Heart left ventricle (tissue), 16 donors: Measurements from ENCODE around the gene OR10G4. TPM values are rescaled to one million over a fixed set of nuclear protein-coding genes. Genes with fewer than 3 reads are reported as not detected.

Experiments used
- ATAC-seq, 4 donors: fragments of 200-7000 bp; cut with Tn5 transposase; one replicate each; pipeline ENCODE4 v1.9.1; 2020 to 2022; ENCODE audit warnings: moderate library complexity in 4 of 4, mild to moderate bottlenecking in 3 of 4, moderate number of reproducible peaks in 1 of 4
- DNase-seq, 5 donors: peaks; one replicate each; pipeline ENCODE4 v3.0.0-alpha.2; 2020
- H3K27ac ChIP-seq, 12 donors: fragments of 200-600 bp; sonication (generic) in 4 of 12; one replicate each; pipeline versions ENCODE4 v1.5.0 to v1.8.0; 2016 to 2022; ENCODE audit warnings: mild to moderate bottlenecking in 2 of 12
- H3K27me3 ChIP-seq, 9 donors: fragments of 200-600 bp; sonication (generic) in 2 of 9; one replicate each; pipeline versions ENCODE4 v1.5.1 to v1.8.0; 2016 to 2022; ENCODE audit warnings: mild to moderate bottlenecking in 3 of 9
- H3K36me3 ChIP-seq, 9 donors: fragments of 200-600 bp; sonication (generic) in 2 of 9; one replicate each; pipeline versions ENCODE4 v1.5.0 to v1.8.0; 2018 to 2022; ENCODE audit warnings: mild to moderate bottlenecking in 2 of 9
- H3K4me1 ChIP-seq, 12 donors: fragments of 200-600 bp; sonication (generic) in 4 of 12; one replicate each; pipeline versions ENCODE4 v1.5.0 to v1.8.0; 2016 to 2022; ENCODE audit warnings: mild to moderate bottlenecking in 3 of 12
- H3K4me3 ChIP-seq, 12 donors: fragments of 200-600 bp; sonication (generic) in 4 of 12; one replicate each; pipeline versions ENCODE4 v1.5.0 to v1.8.0; 2017 to 2022; ENCODE audit warnings: mild to moderate bottlenecking in 9 of 12, moderate library complexity in 4 of 12
- H3K9me3 ChIP-seq, 12 donors: fragments of 200-600 bp; sonication (generic) in 4 of 12; one replicate each; pipeline versions ENCODE4 v1.5.0 to v1.8.0; 2016 to 2022; ENCODE audit warnings: mild to moderate bottlenecking in 1 of 12
- POLR2A ChIP-seq, 2 donors: fragments of 450-650 bp; IDR thresholded peaks; one replicate each; pipeline ENCODE4 v1.6.1; 2017; ENCODE audit warnings: antibody characterized with exemption in 2 of 2, mild to moderate bottlenecking in 2 of 2, moderate library complexity in 2 of 2
- WGBS, 4 donors: extraction: QIAGEN DNeasy Blood & Tissue Kit in 2 of 4; methylation state at CpG; one replicate each; pipeline versions ENCODE4 v1.1.5 to v1.1.7; 2013 to 2018; 5-methylcytosine and 5-hydroxymethylcytosine counted together
- intact Hi-C, 10 donors: fragments of 100-400 bp; cut with DNase I; formaldehyde crosslinking; loops; one replicate each; pipeline versions ENCODE4 v1.11.1 to v1.14.2; 2022
- polyA plus RNA-seq, 2 donors: library from polyadenylated mRNA; stranded (reverse); fragments of 200-250 nt; gene quantifications; one replicate each; pipeline ENCODE4 v1.2.3, GENCODE V29; 2013
- total RNA-seq, 9 donors: library from RNA; depleted of rRNA in 2 of 9; stranded (reverse); fragments of >200 nt in 2 of 9; fragmentation: NEBNext Ultra II Directional in 3 of 9; extraction: Animal tissue kit (Norgen Biotek cat#: 25700) in 3 of 9; gene quantifications; one replicate each; pipeline versions ENCODE4 v1.1.0 to v1.2.4, GENCODE V29; 2016 to 2023
- TF ChIP-seq, protein P1 (sequence below), 12 donors: fragments of 200-600 bp; sonication (generic) in 4 of 12; IDR thresholded peaks; one replicate each; pipeline versions ENCODE4 v1.5.0 to v1.8.0; 2018 to 2022; ENCODE audit warnings: antibody characterized with exemption in 12 of 12, mild to moderate bottlenecking in 5 of 12
- donor health status: ischemic (EF 13 %, LVEDD 7.1; RV severe dilation, severe dysfunction).
- donor health status: healthy with polysubstance abuse.
- donor health status: DM: no; HTN: yes; CAD: no.
- donor health status: DM: no; HTN: no; CAD: no.
- donor health status: ischemic (EF 25% LVEDD 6.9; RV normal size, moderate dysfunction).
- donor health status: ischemic (EF 25% LVEDD 5.7; RV mildly dilated, moderate dysfunction).
- donor health status: healthy.
- donor health status: DM: yes; HTN: yes; CAD: no.
- donor health status: ischemic (EF 35%, LVEDD 5.7; RV mildly dilated, moderate dysfunction).
- donor health status: nonischemic (EF 11% LVEDD 7.7; RV severe dilation, severe dysfunction).
- donor health status: DM: yes; HTN: yes; CAD: no.
- donor health status: PGD.
- donor health status: ischemic (EF 29% LVEDD 5.4; RV normal size, mild dysfunction).
- donor health status: nonischemic (EF 23%, LVEDD 6.1; RV moderate dilation, normal function).

The OR10G4 gene
- total and polyA plus RNA-seq, 11 donors, result not detected

GRCh38 chr11:124036666-124037065 is 23.9 kb downstream of the OR10G4 start:
- no peak for TF ChIP-seq POLR2A (IDR thresholded peaks at IDR 0.05)
- TF ChIP-seq, protein P1, sequence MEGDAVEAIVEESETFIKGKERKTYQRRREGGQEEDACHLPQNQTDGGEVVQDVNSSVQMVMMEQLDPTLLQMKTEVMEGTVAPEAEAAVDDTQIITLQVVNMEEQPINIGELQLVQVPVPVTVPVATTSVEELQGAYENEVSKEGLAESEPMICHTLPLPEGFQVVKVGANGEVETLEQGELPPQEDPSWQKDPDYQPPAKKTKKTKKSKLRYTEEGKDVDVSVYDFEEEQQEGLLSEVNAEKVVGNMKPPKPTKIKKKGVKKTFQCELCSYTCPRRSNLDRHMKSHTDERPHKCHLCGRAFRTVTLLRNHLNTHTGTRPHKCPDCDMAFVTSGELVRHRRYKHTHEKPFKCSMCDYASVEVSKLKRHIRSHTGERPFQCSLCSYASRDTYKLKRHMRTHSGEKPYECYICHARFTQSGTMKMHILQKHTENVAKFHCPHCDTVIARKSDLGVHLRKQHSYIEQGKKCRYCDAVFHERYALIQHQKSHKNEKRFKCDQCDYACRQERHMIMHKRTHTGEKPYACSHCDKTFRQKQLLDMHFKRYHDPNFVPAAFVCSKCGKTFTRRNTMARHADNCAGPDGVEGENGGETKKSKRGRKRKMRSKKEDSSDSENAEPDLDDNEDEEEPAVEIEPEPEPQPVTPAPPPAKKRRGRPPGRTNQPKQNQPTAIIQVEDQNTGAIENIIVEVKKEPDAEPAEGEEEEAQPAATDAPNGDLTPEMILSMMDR (IDR thresholded peaks at IDR 0.05), result no peak
- Histone ChIP-seq H3K27me3 (no peaks in the 10 kb centered on the region), H3K4me1 (no peaks in the 10 kb centered on the region), H3K27ac (no peak overlapping the region), H3K9me3 (no peaks in the 10 kb centered on the region), H3K4me3 (no peak overlapping the region), H3K36me3 (no peaks in the 10 kb centered on the region)
- DNase-seq, result no peak
- ATAC-seq, result no peak
- intact Hi-C loops, result no loop called here
- 66 to 76% (median 70%) methylated on average over 1 of the region's 1 CpG for WGBS, 4 donors

DNA sequence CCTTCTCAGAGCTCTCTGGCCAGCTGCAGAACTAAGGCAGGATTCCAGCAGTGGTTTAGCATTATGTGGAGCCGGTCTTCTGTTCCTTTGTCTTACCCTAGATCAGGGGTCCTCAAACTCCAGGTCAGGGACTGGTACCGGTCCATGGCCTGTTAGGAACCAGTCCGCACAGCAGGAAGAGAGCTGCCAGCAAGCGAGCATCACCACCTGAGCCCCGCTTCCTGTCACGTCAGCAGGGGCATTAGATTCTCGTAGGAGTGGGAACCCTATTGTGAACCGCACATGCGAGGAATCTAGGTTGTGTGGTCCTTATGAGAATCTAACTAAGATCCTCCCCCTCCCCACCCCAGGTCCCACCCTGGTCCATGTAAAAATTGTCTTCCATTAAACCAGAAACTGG is 26.8 kb downstream of the OR10G4 start:
- H3K27me3 ChIP-seq, result no peaks in the 10 kb centered on the region
- 70 to 73% (median 70%) methylated on average over 7 to 9 of the region's 9 CpGs for WGBS, 4 donors
- H3K4me3 ChIP-seq, result no peak overlapping the region
- H3K27ac ChIP-seq, result no peak overlapping the region
- H3K4me1 ChIP-seq, result no peaks in the 10 kb centered on the region
- intact Hi-C loops, result no loop called here
- ATAC-seq (no peak), DNase-seq (no peak)
- no peak for TF ChIP-seq POLR2A (IDR thresholded peaks at IDR 0.05)
- TF ChIP-seq, protein P1 (IDR thresholded peaks at IDR 0.05), result no peak
- H3K36me3 ChIP-seq, result no peaks in the 10 kb centered on the region
- H3K9me3 ChIP-seq, result no peaks in the 10 kb centered on the region

GRCh38 chr11:124041254-124041653 is 28.5 kb downstream of the OR10G4 start, which contains the start of gene OR10G7:
Gene OR10G7, minus strand, starts transcription at chr11:124041325. Its CDS starts 2,324 bp downstream, at chr11:124039001.
- Histone ChIP-seq H3K27me3 (no peaks in the 10 kb centered on the region), H3K36me3 (no peaks in the 10 kb centered on the region), H3K4me1 (no peaks in the 10 kb centered on the region), H3K27ac (no peak within 1 kb of the TSS), H3K4me3 (no peak within 1 kb of the TSS), H3K9me3 (no peaks in the 10 kb centered on the region)
- intact Hi-C loops, result no loop called here
- DNase-seq (no peak), ATAC-seq (no peak)
- whole genome bisulfite sequencing, 4 donors, result 8 to 22% (median 11%) methylated on average over 1 of the region's 1 CpG
- TF ChIP-seq POLR2A (IDR thresholded peaks at IDR 0.05), result no peak
- TF ChIP-seq, protein P1 (IDR thresholded peaks at IDR 0.05), result no peak

- Histone ChIP-seq H3K4me1 (no peaks in the 10 kb centered on the region), H3K36me3 (no peaks in the 10 kb centered on the region), H3K27ac (no peak overlapping the region), H3K4me3 (no peak overlapping the region), H3K9me3 (no peaks in the 10 kb centered on the region), H3K27me3 (no peaks in the 10 kb centered on the region)
- DNase-seq (no peak), ATAC-seq (no peak)
- 77 to 85% (median 83%) methylated on average over 4 of the region's 4 CpGs for WGBS, 4 donors
- TF ChIP-seq, protein P1 (IDR thresholded peaks at IDR 0.05), result no peak
- no peak for TF ChIP-seq POLR2A (IDR thresholded peaks at IDR 0.05)
- intact Hi-C loops, result no loop called here
Measured at GRCh38 chr11:124043420-124043819, 30.6 kb downstream of the OR10G4 start.
